Measurements from ENCODE around the gene VAMP8.
"Not testable (repeated sequence)": the region's sequence is repeated elsewhere in the genome, so short reads cannot be mapped to it uniquely, and the experiment has no call there.

The VAMP8 gene

DNA sequence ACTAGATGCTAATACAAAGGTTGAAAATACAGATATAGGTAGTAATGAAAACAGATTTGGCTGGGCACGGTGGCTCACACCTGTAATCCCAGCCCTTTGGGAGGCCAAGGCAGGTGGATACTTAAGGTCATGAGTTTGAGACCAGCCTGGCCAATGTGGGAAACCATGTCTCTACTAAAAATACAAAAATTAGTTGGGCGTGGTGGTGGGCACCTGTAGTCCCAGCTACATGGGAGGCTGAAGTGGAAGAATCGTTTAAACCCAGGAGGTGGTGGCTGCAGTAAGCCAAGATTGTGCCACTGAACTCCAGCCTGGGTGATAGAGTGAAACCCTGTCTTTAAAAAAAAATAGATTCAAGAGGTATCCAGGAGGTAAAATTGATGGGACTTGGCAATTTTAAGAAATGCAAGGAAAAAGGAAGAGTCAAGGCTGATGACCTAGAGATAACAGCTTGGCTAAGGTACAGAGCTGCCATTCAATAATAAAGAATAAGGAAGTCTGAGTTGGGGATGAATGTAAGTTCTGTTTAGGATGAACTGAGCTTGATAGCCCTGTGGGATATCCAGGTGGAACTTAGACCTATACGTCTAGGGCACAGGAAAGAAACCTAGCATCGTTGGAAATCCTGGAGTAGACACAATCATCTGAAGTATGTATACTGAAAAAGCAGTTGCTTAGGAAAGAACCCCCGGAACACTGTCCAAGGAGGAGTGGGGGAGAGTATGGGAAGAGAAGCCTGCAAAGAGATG lies 29.4 kb upstream of the VAMP8 start:
- DNase-seq: no peak

DNA sequence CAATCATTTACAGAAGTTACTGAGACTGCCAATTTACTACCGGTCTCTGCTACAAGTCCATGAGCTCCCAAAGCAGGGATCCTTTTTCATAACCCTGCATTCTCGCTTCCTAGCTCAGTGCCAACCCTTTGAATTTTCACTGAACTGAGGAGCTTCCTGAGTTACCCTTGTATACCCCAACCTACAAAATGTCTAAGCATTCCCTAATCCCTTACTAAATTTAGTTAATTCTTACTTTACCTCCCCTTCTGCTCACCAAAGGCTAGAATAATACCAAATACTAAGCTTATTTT lies 28.8 kb upstream of the VAMP8 start:
- no peak for DNase-seq

DNA sequence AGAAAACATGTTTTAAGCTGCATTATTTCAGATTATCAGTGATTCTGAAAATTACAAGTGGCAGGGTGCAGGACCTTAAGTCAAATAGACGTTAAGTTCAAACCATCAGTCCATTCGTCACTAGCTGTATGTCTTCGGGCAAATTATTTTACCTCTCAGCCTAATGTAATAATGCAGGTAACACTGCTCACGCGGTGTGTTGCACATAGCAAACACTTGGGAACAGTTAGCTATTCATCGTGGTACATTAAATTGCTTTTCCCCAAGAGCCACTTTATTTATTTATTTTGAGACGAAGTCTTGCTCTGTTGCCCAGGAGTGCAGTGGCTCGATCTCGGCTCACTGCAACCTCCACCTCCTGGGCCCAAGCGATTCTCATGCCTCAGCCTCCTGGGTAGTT lies 28.3 kb upstream of the VAMP8 start:
- DNase-seq: no peak

DNA sequence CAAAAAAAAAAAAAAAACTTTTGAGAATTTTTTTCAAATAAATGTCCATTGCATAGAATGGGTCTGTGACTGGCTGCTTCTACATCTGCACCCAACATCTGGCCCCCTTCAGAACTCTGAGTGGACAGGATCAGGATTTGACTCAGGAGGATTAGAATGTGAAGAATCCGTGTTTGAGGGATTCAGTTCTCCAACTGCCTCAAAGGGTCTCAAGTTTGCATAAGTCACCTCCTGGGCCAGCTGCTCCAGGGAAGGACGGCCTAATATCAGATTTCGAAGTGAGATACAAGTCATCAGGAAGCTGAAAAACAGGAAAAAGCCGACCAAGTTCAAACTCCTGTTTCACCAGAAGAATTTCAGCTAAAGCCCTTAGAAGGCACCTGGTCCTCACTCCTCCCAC lies 27.6 kb upstream of the VAMP8 start:
- DNase-seq: no peak

DNA sequence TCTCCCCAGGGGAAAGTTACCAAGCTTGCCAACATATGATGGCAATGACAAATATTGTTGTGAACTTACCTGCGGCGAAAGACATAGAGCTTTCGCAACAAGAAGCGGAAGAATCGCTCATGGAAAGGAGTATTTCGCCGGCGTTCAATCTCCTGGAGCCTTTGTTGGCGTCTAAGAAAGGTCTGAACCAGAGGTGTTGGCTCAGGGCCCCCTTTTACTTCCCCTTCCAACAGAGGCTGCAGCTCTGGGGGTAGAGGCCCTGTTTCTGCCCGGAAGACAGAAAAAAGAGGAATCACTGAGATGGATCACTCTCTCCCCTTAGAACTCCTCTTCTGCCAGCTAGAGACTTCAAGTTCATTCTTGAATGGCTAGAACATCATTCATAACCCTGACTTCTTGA lies 26.9 kb upstream of the VAMP8 start:
- no peak for DNase-seq

DNA sequence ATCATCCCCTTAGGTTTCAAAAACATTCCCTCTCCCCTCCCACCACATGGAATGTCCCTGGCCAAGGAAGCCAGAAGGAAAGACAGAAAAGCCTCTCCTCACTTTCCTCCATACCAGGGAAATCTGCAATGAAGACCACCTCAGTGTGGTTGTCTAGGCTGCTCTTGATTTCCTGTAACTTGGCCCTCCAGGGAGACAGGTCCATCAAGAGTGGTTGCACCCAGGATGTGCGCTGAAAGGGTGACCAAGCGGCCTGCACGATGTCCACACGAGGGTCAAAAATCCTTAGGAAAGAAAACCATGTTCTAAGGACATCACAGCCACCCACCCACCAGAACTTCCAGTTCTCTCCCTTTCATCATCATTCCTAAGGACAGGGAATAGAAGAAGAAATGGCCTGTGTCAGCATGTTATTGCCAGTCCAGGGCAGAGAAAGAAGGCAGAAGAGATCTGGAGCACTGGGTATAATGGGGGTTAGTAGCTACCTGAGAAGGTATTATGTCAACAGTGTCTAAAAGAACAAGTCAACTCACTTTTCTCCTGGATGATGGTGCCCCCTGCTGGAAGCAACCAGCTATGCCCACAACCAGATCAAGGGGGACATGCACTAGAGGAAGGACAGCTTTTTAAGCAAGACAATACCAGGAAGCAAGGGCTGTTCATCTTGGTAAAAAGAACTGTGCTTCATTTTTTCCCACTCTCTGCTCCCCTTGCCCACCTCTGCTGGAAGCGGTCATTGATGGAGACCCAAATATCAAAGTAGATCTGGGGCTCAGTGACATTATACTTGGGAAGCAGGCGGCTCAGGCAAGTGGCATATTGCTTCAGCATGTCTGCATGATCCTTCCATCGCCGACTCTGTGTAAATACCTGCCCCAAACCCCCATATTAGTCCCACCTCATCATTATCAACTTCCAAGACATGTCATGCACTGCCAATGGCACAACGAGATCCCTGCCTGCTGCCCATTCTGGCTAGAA lies 25.4 kb upstream of the VAMP8 start:
- DNase-seq: peak; percentile 33

DNA sequence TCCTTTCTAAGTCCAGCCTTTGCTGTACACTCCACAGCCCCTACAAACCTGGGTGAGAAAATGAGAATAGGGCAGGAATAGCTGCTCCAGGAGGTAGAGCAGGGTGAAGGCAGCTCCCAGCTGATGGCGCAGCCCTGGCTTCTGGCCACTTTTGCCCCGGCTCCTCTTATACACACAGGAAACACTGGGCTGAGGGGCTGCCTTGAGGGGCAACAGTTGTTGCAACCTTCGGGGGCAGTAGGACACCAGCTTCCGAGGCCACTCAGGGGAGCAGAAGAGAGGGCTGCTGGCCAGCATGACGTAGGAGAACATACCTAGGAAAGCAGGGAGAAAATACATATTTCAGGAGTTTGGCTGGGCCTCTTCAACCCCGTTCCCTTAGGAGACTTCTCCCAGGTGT lies 24.2 kb upstream of the VAMP8 start:
- no peak for DNase-seq

DNA sequence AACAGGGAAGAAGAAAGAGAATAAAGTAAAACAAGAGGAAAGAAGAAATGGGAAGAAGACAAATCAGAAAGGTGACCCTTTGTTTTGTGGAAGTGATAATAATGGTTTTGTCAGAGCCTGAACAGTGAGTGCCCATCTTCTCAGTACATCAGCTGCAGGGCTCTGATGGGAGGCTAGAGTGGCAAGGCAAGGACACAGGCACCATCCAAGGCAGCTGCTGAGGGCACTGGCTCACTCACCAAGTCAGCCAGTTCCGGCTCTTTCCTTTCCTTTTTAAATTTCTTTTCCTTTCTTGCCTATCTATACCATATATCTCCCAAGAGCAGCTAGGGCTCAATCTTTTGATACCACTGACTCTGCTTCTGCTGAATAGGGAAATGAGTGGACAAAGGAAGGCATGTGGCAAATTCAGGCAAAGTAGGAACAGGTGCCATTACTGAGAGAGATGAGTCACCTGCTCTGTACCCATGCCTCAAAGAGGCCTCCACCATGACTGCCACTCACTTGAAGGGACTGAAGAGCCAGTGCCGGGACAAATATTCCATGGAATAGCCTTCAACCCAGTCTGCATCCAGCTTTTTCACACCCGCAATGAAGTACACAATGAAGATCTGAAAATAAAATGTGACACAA lies 22.3 kb upstream of the VAMP8 start:
- DNase-seq: no peak

DNA sequence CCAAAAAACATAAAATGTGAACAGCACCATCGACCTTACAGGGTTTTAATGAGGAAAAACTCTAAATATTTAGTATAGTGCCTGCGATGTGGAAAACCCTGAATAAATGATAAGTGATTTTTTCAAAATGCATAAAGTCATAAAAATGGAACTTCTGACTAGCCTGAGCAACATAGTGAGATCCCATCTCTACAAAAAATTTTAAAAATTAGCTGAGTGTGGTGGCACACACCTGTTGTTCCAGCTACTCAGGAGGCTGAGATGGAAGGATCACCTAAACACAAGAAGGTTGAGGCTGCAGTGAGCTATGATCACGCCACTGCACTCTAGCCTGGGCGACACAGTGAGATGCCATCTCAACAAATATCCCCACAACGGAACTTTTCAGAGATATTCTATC lies 20.3 kb upstream of the VAMP8 start:
- no peak for DNase-seq

DNA sequence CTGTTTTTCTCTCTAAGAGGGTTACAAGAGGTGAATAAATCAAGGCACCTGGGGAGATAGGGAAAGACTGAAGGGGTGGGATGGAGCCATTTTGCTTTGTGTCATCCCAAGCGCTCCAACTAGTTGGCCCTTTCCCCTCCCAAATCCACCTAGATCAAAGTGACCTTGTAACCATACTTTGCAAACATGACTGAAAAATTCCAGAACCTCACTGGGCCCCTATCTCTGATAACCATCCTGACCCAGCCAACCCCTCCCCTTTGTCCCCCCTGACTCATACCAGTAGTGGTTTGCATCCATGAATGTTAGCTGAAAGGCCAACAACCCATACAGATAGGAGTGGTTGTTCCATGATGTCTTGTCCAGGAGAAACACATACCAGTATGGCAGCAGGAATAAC lies 19.2 kb upstream of the VAMP8 start:
- no peak for DNase-seq

DNA sequence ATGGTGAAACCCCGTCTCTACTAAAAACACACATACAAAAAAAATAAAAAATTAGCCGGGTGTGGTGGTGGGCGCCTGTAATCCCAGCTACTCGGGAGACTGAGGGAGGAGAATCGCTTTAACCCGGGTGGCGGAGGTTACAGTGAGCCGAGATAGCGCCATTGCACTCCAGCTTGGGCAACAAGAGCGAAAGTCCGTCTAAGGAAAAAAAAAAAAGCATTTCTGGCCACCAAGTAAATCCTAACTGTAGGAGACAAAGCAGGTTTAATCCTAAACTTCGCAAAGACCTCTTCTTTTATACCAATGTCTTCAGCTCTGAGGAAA lies 17.0 kb upstream of the VAMP8 start:
- DNase-seq: not testable (repeated sequence)

DNA sequence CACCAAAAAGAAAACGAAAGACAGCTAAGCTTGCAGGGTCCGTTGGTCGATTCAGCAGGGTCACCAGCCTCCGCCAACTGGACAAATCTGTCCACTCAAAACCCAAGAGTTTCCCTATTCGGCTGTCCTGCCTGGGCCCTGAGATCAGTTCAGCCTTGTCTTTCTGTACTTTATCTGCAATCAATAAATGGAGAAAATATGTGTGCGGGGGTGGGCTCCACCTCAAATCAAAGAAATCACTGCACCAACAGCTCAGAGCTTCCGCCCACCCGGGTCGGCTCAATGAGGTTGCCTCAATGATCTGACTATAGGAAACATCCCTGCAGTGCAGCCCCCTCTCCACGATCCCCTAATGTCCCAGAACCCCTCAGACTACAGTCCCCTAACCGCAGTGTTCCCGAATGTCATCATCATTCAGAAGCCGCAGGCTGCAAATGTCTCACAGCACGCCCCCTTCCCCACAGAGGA lies 16.5 kb upstream of the VAMP8 start:
- no peak for DNase-seq

DNA sequence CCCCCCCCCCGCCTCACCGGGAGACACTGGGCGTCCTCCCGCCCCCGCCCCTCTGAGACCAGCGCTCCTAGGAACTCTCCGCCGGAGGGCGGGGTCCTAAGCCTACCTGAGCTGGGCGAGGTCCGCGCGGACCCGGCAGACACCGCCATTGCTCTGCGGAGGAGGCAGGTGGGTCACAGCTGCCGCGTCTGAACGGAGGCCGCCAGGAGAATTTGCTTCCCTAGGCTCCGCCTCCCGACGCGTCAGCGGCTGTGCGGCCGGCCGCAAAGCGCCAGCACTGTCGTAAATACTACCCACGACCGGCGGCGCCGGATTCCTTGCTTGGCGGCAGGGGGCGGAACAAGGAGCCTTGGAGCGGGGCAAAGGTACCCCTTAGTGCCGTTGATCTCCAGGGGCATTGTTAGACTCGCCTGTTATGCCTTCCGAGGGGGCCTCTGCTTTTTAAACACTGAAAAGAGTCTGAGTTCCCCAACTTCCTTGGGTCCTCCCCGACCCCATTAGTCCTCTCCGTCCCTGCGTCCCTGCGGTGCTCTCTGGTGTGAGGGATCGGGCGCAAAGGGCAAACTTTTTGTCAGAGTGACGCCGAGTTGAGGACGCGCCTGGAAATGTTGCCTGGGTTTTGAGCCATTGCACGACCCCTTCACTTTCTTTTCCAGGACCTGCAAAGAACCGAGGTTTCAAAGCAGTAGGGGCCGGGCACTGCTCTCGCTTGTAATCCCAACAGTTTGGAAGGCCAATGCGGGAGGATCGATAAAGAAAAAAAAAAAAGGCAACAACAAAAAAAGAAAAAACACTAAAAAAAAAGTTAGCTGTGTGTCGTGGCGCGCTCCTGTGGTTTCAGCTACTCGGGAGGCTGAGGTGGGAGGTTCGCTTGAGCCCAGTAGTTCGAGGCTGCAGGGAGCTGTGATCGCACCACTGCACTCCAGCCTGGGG lies 15.8 kb upstream of the VAMP8 start, which contains the start of gene GGCX:
GGCX (minus strand) TSS at position 214 of the 933 bp plus-strand sequence; CDS start at position 149, 65 bp downstream.
- DNase-seq: peak; percentile 87

DNA sequence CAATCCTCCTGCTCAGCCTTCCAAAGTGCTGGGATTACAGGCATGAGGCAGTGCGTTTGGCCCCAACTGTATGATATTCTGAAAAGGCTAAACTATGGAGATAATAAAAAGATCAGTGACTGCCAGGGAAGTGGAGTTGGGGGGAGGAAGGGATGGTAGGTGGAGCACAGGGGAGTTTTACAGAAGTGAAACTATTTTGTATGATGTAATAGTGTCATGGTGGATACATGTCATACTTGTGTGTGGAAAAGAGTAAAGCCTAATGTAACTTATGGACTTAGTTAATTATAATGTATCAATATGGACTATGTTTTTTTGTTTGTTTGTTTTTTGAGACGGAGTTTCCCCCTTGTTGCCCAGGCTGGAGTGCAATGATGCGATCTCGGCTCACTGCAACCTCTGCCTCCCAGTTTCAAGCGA lies 13.2 kb upstream of the VAMP8 start:
- DNase-seq: no peak

DNA sequence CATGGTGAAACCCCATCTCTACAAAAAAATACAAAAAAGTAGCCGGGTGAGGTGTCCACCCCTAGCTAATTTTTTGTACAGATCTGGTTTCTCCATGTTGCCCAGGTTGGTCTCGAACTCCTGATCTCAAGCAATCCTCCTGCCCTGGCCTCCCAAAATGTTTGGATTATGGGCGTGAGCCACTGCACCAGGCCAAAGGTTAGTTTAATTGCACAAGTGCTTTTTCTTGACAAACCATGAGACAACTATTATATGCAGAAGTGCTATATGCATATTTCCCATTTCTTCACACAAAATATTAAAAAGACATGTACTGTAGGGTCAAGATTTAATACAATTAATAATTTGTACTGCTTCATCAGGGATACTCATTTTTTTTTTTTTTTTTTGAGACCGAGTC lies 11.1 kb upstream of the VAMP8 start:
- DNase-seq: no peak

DNA sequence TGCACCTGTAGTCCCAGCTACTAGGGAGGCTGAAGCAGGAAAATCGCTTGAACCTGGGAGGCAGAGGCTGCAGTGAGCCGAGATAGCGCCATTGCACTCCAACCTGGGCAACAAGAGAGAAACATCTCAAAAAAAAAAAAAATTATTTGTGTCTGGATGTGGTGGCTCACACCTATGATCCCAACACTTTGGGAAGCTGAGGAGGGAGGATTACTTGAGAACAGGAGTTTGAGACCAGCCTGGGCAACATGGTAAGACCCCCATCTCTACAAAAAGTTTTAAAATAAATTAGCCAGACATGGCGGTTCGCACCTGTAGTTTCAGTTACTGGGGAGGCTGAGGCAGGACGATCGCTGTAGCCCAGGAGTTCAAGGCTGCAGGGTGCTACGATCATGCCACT lies 1.6 kb upstream of the VAMP8 start:
- DNase-seq: no peak

DNA sequence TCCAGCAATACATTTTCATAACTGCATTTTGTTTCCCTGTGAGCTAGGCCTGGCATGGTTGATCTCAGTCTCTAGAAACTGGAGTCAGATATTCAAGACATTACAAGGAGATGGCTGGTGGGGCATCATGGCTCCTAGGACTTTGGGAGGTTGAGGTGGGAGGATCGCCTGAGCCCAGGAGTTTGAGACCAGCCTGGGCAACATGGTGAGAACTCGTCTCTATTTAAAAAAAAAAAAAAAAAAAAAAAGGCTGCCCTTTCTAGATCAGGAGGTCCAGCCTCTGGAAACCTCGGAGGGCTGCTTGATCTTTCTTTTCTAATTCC lies 362 bp upstream of the VAMP8 start:
- no peak for DNase-seq

DNA sequence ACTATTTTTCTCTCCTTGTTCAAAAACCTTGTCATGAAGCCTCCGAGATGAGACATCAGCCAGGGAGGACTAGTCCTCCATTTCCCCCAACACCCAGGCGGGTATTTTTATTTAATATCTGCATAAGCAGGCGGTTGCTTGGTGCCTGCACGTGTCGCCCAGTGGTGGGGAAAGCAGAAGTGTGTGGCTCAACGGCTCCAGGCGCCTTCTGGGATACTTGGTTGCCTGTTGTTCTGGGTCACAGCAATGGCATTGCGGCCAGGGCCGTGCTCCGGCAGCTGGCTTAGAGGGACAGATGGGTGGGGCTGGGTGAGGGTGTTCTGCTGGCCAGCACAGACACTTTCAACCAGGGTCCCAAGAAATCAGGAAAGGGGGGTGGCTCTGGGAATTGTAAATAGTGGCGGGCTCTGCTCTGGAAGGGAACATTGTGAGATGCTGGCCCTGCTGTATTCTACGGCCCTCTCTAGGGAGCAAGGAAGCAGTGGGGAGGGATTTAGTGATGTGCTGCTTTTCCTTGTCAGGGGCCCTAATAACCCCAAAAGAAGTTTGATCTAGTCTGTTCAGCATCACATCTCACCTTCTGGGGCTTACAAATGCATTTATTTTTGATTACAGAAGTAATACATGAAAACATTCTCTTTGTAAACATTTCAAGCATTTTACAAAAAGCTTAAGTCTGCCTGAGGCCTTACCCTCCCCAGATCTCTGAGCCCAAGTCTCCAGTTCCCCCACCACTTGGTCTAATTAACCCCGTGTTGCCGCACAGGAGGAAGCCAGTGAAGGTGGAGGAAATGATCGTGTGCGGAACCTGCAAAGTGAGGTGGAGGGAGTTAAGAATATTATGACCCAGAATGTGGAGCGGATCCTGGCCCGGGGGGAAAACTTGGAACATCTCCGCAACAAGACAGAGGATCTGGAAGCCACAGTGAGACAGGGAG lies 1.1 kb downstream of the VAMP8 start:
- DNase-seq: no peak

DNA sequence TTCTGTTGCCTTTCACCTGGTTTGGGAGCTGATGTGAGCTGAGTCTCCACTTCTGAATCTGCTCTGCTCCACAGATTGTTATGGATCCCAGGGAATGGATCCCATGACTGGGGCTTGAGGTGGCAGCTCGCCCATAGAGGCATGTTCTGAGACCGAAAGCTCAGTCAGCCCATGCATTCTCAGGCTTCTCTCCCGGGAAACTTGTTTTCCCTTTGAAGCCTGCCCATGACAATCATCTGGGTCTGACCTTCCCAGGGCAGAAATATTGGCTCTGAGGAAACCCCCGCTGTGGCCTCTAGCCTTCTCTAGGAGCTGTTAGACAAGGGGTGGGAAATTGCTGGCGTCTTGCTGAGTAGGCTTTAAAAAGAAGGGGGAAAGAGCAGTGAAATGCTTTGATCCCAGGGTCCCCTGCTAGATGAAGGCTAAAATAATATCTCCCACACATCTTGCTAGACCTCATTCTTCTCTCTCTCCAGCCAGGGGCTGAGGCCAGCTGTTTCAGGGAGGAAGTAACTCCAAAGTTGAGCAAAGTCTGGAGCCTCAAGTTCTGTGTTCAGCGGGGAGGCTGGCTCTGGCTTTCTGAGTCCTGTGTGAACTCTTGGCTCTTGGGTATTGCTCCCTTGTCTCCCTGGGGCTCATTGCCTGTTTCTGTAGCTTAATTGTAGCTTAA lies 2.0 kb downstream of the VAMP8 start:
- no peak for DNase-seq

DNA sequence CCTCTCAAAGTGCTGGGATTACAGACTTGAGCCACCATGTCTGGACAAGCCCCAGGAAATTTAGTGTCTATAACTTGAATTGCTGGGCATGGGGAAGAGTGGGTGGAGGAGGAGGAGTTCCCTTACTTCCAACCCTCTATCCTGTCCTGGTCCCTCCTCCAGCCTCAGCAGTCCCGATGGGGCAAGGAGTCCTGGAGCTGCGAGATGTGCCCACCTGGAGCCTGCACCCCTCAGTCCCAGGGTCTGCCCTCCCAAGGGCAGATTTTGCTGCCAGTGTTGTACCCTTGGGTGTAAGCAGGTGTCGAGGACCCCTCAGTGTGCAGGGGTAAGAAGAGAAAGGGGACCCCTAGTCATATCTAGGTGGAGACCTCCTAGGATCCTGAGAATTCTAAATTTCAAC lies 2.8 kb downstream of the VAMP8 start:
- no peak for DNase-seq

DNA sequence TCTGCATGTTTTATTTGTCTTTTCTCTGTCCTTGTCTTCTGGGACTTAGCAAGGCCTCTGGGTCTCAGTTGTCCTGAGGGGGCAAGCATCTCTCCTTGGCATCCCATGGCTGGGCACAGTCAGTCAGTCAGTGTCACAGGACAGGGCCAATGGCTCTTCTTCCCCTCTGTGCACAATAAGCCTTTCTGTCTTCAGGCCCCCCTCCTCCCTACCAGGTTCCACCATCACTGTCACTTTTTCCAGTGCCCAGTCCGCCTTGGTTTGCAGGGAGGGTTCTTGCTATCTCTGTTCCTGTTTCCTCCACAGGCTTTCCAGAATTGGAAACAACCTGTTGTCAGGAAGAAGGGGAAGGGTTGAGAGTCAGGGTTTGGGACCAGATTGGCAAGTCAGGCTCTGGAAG lies 5.1 kb downstream of the VAMP8 start:
- no peak for DNase-seq

All from NCI-H1048 (cell line).